NCI-H128 (cell line): ENCODE data around the gene DISP3.

Experiments
- DNase-seq: peaks from one replicate; lab custom pipeline; 2025; ENCODE audit not compliant: unreplicated experiment; lab: John Stamatoyannopoulos, UW

DISP3 gene

DNA sequence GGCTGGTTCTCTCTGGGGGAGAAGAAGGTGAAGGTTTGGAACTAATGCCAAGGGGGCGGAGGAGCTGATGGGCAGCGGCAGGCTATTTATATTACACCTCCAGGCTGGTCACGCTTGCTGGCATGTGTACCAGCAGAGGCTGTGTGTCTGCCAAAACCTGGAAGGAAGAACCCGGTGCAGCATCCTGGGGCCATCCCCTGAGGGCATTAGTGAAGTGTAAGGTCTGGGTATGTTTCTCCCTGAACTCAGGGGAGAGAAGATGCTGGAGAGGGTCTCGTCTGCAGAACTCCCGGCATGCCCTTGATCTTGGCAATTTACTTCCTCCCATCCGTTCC, 5.3 kb downstream of the DISP3 start:
- DNase-seq = no peak

DNA sequence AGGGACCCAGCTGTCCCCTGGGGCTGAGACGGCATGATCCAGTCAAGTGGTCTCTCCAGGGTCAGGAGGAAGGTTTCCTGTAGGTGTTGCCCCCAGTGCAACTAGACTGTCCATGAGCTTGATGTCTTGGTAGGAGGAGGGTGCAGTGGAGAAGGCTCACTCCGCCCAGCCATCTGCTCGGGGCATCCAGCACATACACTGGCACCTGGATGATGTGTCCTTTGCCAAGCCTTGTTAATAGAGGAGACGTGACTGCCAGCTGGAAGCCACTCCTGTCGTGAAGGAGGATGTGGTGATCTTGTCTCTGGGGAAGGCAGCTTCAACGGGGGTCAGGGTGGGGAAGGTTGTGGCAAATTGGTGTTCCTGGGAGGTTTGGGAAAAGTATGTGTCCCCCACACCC, 6.2 kb downstream of the DISP3 start:
- no peak for DNase-seq

DNA sequence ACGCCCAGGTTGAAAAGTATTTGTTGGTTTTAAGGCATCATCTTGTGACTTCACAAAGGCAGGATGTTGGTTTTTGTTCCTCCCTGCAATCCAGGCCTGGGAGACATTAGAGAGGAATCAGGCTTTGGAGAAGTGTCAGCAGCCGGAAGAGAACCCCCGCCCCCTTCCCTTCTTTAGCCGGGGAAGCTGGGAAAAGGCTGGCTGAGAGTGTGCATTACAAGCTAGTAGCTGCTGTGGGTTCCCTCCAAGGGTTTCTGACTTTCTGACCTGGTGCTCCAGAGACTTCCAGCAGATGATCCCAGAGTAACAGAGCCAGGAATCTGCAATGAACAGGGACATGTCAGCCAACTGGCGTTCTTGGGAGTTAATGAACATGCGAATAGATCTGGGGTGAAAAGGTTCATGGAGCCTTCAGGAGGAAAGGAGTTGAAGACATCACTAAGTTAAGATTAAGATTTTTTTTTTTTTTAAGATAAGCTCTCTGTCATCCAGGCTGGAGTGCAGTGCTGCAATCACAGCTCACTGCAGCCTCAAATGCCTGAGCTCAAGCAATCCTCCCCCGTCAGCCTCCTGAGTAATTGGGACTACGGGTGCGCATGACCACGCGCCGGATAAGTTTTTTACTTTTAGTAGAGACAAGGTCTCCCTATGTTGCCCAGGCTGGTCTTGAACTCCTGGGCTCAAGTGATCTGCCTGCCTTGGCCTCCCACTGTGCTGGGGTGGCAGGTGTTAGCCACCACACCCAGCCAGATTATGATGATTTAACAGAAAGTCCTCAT, 7.5 kb downstream of the DISP3 start:
- DNase-seq = no peak

DNA sequence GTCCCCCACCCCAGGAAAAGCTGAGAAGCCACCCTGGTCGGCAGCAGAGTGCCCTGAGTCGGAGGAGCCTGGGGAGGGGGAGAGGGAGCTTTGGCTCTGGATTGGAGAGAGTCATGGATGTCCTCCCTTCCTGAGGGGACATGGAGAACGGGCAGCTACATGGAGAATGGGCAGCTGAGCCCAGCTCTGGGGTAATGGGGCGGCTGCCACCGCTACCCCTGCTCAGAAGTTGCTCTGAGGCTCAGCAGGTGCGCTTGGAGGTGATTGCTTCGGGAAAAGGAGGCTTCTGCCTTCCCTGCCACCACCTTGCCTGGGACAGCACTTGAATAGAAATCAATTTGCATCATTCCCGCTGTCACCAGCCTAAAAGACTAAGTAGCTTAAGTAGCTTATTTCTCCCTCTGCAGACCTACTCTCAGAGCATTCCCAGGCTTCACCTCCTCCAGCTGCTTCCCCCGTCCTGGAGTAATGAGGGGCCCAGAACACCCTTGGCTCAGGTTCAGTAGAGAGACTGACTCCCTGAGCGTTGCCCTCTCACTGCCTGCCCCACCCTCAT, 8.3 kb downstream of the DISP3 start:
- DNase-seq = no peak

DNA sequence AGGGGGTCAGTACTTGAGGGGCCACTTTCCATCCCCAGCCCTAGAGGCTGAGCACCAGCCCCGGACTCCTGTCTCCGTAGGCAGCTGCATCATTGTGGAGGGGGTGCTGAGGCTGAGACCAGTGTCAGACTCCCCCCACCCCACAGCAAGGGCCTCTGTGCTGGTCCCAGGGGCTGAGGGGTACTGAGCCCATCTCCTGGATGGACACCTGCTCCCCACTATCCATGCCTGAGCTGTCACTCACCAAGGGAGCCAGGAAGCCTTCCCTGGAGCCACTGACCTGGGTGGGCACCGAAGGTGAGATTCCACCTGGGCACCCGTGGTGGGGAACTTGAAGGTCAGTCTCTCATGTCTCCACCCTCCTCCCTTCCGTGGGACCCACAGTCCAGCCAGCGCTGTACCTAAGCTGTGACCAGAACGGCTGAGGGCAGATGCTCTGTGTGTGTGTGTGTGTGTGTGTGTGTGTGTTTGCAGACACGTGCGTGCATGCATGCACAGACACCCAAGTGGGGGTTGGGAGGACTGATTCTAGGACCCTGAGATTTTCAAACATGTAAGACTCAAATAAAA, 9.3 kb downstream of the DISP3 start:
- no peak for DNase-seq

DNA sequence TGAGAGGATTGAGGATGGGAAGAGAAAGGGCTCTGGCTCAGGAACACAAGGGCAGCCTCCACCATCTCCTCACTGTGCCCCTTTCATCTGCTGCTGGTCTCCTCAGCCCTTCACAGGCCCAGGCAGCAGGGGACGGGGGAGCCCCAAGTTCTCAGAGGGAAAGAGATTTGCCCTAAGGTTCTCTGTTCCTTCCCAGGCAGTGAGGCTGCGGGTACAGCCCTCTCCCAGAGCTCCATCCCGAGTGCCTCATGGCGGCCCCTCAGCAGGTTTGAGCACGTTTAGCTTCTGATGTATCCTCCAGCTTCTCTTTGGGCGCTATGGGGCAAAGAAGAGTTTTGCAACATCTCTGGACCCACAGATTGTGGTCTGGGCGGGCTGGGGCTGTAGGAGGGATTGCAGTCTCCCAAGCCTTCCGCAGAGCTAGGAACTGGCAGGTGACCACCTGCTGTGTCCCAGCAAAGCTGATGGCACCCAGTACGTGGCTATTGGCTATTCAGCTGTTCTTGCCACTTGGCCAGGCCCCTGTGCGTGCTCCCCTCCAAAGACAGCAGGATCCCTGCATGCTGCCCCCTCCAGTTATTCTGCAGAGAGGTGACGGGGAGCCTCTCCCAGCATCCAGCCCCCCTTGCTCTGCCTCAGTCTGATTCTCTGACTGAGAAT, 10.1 kb downstream of the DISP3 start:
- DNase-seq = no peak

DNA sequence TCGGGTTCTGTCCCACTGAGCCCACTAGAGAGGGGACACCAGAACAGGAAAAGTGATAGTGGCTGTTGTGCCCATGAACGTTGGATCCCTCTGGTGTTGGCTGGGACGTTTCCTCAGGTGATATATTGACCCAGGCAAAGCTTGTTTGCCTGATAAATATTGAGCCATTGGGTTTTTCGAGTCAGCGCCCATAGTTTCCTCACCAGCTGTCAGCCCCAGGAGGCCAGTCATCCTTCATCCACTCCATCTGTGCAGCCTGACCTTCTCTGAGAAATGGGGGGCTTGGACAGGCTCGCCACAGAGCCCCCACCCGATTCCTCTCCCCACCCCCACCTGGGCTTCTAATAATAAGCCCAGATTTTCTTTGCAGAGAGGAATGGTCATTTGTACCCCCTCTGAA, 13.3 kb downstream of the DISP3 start:
- DNase-seq = no peak

DNA sequence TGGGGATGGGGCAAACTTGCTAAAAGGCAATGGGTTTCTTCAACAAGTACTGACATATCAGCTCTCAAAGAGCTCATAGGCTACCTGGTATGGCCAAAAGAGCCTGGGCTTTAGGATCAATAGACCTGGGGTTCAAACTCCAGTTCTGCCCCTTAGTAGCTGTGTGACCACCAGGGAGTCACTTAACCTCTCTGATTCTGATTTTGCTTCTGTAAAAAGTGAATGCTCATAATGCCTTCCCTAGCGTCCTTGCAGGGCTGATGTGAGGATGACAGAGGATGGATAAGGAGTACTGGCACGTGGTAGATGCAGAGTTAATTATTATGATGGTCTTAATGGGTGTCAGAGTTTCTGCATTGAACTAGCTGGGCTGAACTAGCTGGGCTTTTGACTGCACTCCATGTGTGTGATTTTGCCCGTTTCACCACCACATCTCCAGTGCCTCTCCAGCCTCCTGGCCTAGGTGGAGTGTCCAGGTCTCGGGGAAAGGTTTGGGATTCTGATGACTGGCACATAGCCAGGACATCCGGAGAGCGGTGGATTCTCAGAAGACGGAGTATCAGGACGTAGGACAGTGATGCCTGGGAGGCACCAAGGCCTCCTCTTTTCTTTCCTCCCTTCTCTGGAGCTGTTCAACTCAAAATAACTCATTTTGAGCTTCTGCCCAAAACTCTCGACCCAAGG, 15.2 kb downstream of the DISP3 start:
- DNase-seq = no peak

DNA sequence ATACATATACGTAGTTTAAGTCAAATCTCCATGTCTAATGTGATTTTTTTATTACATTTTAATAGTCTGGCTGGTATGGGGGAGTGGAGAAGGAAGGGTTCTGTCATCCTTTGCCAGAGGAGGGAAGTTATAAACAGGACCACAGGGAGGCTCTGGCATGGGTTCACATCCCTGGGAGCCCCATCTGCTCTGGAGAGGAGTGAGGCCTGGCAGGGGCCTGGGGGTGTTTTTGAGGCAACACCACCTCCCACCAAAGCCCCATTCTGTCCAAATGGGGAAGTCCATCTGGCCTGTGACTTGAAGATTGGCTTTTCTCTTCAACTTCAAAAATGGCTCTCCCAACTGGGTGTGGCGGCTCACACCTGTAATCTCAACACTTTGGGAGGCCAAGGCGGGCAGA, 15.8 kb downstream of the DISP3 start:
- no peak for DNase-seq

DNA sequence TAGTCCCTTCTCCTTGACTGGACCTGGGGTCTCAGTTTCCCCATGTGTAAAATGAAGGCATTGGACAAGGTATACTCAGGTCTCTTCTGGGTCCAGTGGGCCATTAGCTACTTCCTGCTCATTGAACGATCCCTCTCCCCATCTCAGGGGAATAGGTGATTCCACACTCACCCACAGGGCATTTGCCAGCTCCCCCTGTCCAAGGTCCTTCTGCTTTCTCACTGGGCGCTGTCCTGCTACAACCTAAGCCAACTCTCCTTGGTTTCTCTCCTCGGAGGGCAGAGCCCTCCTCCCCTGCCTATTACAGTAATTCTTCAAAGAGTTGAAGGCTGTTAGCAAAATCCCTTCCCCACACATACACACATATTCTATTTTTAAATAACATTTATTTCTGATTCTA, 16.6 kb downstream of the DISP3 start:
- no peak for DNase-seq

DNA sequence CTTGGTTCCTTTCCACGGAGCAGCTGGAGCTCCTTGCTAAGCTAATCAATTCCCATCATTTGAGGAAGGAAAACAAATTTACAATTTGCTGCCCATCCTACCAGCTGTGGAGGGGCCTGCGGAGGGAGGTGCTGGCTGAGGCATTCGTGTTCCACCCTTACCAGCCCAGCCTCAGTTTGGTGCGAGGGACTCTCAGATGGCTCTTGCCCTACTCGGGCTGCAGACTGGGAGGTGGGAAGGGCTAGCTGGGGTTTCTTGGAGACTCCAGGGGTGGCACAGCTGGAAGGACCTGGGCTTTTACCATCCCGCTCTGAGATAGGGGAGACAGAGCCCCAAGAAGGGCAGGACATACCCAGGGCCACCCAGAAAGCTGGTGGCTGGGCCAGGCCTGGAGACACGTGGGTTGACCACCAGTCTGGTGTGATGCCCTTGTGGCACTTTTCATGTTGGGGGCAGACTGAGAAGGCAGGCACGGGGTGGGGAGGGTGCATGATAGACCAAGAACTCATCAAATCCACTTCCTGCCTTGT, 17.7 kb downstream of the DISP3 start:
- no peak for DNase-seq

DNA sequence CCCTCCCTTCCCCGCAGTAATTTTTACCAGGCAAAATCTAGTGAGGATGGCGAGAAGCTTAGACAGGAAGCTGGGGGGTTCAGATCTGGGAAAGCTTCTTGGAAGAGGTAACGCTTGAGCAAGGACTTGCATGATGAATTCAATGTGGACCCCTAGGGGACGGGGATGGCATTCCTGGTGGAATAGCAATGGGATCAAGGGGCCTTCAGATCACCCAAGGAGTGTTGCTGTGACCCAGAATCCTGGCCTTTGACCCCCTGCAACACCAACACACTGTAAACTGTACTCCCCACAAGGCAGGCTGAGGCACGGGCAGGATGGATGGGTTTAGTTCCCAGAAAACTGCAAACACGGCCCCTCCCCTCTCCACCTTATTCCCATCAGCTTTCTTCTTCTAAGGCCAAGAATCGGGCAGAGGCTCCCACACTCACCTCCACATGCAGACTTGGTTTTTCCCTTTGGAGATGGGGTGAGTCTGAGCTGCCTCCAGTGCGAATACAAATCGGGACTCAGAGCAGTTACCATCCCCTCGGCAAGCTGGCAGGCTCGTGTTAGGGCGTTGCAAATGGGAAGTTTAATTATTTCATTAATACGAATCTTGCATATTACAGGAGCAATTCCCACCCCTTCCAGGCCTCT, 20.1 kb downstream of the DISP3 start:
- no peak for DNase-seq

DNA sequence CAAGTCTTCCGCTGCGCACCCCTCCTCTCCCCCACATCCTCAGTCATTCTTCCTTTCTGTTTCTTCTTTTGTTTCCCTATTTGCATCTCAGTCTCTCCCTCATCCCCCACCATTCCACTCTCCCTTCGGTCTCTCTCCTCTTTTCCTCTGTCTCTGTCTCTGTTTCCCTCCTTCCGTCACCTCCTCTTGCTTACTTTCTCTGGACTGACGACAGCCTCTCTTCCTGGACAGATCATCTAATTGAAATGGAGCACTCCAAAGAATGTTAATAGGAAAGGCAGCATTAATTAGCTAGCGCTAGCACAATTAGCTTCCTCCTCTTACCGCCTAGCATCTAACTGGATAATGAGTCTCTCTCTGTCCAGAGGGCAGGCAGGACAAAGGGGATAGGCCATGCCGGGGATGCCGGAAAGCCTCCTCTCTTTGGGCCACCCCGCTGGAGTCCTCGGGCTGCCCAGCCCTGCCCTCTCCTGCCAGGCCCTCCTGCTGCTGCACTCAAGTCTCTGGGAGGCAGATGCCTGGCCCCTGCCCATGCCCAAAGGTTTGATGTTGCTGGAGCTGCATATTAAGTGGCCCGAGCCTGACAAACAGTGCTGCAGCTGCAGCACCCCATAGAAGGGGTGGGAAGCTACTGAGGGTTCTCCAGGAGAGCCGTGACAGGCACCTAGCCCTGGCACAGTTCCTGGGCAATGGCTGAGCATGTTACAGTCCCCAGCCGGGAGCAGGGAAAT, 20.8 kb downstream of the DISP3 start:
- DNase-seq = no peak

DNA sequence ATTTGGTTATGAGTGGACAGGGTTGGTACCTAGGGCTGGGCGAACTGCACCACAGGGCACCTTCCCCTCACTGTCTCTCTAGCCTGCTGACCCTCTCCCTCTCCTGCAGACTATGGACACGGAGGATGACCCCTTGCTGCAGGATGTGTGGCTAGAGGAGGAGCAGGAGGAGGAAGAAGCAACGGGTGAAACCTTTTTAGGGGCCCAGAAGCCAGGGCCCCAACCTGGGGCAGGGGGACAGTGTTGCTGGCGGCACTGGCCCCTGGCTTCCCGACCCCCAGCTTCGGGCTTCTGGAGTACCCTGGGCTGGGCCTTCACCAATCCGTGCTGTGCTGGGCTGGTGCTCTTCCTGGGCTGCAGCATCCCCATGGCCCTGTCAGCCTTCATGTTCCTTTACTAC, 21.9 kb downstream of the DISP3 start:
- DNase-seq = no peak

DNA sequence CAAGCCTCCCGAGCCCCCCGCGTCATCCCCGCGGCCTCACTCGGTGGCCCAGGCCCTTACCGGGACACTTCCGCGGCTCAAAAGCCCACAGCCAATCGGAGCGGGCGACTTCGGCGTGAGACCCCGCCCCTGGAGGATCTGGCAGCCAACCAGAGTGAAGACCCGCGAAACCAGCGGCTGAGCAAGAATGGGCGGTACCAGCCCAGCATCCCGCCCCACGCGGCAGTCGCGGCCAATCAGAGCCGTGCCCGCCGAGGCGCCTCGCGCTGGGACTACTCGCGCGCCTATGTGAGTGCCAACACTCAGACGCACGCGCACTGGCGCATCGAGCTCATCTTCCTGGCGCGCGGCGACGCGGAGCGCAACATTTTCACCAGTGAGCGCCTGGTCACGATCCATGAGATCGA, 22.5 kb downstream of the DISP3 start:
- no peak for DNase-seq

DNA sequence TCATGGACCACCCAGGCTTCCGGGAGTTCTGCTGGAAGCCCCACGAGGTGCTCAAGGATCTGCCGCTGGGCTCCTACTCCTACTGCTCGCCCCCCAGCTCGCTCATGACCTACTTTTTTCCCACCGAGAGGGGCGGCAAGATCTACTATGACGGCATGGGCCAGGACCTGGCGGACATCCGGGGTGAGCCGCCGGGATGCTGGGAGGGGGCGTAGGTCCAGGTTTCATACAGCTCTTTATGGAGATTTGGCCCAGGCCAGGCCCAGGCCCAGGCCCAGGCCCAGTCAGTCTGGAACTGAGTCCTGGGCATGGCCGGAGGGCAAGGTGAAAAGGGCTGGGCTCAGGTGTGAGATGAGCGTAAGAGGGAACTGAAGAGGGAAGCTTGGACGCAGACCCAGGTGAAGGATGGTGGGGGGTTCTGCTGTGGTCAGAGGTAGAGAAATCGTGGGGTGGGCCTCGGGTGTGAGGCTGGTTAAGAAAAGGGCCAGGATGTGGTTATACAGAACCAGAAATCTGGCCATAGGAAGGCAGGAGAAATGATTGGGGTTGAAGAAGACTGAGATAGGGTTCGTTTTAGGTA, 23.0 kb downstream of the DISP3 start:
- no peak for DNase-seq

DNA sequence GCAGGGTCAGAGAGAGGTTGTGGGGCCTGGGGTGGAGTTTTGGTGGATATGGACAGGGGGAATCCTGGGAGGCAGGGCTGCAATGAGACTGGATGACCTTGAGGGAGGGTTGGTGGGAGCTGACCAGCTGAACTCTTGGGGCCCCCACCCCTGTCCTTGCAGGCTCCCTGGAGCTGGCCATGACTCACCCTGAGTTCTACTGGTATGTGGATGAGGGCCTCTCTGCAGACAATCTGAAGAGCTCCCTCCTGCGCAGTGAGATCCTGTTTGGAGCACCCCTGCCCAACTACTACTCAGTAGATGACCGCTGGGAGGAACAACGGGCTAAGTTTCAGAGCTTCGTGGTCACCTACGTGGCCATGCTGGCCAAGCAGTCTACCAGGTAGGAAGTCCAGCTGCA, 23.6 kb downstream of the DISP3 start:
- DNase-seq = no peak

DNA sequence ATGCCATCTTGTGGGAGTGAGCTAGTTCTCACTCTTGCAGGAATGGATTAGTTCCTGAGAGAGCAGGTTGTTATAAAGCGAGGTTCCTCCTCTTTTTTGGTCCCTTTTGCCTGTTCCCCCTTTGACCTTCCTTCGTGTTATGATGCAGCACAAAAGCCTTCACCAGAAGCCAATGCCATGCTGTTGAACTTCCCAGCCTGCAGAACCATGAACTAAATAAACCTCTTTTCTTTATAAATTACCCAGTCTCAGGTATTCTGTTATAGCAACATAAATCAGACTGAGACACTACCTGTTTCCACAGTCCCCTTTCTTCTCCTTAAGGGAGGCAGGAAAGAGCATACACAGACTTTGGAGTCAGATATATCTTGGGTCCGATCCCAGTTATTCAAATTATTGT, 25.6 kb downstream of the DISP3 start:
- no peak for DNase-seq

DNA sequence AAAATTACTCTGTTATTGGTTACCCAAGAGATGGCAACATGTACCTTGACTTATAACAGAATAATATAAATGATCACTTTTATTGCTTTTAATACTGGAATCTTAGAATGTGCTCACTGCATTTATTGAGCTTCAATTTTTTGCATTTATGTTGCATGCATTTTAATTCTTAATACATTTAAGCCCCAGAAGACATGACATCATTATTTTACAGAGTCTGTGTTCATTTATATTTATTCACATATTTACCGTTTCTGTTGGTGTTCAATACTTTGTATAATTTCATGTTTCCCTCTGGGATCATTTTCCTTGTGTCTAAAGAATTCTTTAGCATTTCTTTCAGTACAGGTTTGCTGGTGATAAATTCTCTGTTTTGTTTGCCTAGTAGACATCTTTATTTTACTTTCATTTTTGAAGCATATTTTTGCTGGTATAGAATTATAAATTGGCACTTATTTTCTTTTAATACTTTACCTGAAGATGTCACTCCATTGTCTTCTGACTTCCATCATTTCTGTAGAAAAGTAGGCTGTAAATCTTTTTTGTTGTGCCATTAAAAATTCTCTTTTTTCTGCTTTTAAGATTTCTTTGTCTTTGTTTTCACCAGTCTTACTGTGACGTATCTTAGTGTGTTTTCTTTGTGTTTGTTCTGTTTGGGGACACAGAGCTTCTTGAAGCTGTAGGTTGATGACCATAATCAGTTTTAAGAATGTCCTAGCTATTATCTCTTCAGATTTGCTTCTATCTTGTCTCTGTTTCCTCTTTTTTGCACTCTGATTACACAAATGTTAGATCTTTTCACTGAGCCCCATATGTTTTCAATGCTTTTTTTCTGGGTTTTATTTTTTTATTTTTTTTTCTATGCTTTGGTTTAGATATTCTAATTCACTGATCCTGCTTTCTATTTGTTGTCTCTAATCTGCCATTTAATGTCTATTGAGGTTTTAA, 26.9 kb downstream of the DISP3 start:
- DNase-seq = no peak
